ENCODE measurements around the gene COPZ1.

Gene COPZ1

DNA sequence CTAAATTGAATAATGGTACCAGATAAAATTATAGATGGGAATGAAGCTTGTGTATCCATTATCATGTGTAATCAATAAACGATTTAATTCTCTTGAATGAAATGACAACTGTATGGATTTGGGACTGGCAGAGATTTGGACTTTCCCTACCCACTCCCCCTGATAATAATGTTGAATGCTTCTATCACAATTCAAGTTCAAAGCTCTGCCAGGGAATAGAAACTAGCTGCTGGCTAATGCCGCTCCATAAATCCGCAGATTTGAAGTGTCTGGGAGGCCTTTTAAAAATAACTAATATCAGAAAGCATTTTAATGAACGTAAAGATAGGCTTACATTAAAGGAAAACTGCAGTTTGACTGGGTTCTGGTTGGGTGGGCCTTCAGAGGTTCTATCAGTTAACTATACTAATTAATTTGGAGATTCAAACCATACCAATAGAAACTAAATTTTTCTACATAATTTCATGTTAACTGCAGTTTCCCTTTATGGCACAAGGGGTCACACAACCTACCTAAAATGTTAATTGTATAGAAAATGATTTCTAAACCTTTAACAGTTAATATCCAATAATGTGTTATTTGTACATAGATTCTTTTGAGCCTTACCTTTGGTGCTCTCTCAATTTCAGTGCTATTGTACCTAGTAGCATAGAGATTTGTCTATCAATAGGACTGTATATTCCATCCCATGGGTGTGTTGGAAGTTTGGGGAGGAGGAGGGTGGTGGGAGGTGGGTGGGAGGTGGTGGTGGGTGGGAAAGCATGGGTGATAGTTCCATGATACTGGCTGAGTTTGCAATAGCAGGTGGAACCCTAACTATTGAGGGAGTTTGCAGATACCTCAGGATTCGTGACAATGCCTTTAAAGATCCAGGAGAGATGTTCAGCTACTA is 39.5 kb upstream of the COPZ1 start:
- H3K4me3 ChIP-seq (ENCODE audit: low read length), result no peak overlapping the region
- no peaks in the 10 kb centered on the region for H3K9me3 ChIP-seq (ENCODE audit: control insufficient read depth, low read length)
- H3K9ac ChIP-seq (ENCODE audit: low read length), result peak overlapping the region; percentile 17
- H3K4me1 ChIP-seq (ENCODE audit: control insufficient read depth, insufficient read depth, low read length), result peaks cover 51% of the 10 kb centered on the region
- H3K36me3 ChIP-seq (ENCODE audit: control insufficient read depth, insufficient read depth, low read length), result peaks cover 21% of the 10 kb centered on the region
- no peaks in the 10 kb centered on the region for H3K27me3 ChIP-seq (ENCODE audit: control insufficient read depth, insufficient read depth, low read length)

DNA sequence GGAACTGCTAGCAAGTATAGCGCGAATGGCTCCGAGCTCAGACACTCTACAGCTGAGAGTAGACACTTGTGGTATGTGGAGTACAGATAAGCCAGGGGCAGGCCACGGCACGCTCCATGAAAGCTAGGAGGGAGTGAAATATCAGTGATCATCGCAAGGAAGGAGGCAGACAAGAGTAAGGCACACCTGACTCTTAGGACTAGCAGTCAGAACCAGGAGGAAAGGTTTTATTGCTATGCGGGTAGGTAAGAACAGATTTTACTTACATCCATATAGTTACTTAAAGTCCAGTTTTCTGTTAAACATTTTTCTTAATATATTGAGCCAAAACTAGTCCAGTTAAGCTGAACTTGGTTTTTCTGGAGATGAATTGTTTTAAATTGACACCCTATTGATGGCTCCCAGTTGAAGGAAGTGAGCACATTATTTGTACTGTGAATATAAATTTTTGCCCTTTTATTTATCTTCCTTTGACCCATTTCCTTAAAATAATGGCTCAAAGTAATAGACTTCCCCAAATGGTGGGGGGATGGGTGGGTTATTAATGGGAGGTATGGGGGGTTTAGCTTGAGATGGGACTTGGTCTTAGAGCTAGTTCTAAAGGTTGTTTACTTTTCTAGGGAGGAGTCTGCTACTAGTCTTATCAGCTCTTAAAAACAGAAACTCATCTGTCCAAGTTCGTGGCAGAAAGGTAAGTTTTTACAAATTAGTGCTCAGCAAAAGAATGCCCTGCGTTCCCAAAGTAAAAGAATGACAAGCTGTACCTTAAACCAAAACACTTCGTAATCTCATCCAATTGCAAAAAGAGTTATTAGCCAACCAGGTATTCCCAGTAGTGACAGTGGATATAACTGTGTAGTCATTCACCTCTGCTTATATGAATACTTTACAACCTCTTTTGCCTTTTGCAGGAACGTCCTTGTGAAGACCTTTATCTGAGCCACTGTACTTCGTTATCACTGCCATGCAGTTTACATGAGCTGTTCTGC is 38.6 kb upstream of the COPZ1 start:
- peaks cover 51% of the 10 kb centered on the region for H3K4me1 ChIP-seq (ENCODE audit: control insufficient read depth, insufficient read depth, low read length)
- H3K36me3 ChIP-seq (ENCODE audit: control insufficient read depth, insufficient read depth, low read length), result peaks cover 21% of the 10 kb centered on the region
- H3K27me3 ChIP-seq (ENCODE audit: control insufficient read depth, insufficient read depth, low read length), result no peaks in the 10 kb centered on the region
- no peaks in the 10 kb centered on the region for H3K9me3 ChIP-seq (ENCODE audit: control insufficient read depth, low read length)
- H3K4me3 ChIP-seq (ENCODE audit: low read length), result no peak overlapping the region
- H3K9ac ChIP-seq (ENCODE audit: low read length), result peak overlapping the region; percentile 17

DNA sequence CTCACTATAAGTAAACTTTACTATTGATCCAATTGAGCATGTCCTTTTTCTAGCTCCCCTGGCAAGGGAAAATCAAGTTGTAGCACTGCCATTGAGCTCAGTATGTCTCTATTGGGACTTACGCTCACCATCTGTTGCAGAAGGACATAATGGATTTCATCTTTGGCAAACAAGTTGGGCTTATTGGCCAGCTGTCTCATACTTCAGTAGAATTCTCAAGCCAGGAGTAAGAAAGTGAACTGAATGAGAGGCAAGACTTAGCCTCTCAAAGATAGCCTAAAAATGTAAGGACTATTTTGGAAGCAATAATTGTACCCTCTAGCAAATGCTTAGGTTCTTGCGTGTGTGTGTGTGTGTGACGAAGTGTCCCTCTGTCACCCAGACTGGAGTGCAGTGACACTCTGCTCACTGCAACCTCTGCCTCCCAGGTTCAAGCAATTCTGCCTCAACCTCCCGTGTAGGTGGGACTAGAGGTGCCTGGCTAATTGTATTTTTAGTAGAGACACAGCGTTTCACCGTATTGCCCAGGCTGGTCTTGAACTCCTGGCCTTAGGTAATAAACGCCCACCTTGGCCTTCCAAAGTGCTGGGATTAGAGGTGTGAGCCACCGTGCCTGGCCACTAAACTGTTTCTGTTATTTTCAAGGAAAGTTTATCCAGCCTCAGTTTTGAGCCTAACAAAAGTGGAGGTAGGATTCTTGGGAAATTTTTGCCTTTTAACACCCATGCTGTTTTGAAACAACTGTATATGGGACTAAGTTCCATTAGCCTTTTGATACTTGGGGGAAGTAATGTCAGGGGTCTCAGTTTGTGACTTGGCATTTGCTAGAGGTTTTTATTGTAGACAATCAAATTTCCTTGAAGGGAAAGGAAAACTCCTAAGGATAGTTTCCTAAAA is 37.4 kb upstream of the COPZ1 start:
- H3K9ac ChIP-seq (ENCODE audit: low read length), result no peak overlapping the region
- no peaks in the 10 kb centered on the region for H3K9me3 ChIP-seq (ENCODE audit: control insufficient read depth, low read length)
- no peaks in the 10 kb centered on the region for H3K27me3 ChIP-seq (ENCODE audit: control insufficient read depth, insufficient read depth, low read length)
- H3K4me1 ChIP-seq (ENCODE audit: control insufficient read depth, insufficient read depth, low read length), result peaks cover 51% of the 10 kb centered on the region
- H3K36me3 ChIP-seq (ENCODE audit: control insufficient read depth, insufficient read depth, low read length), result peaks cover 21% of the 10 kb centered on the region
- H3K4me3 ChIP-seq (ENCODE audit: low read length), result no peak overlapping the region

DNA sequence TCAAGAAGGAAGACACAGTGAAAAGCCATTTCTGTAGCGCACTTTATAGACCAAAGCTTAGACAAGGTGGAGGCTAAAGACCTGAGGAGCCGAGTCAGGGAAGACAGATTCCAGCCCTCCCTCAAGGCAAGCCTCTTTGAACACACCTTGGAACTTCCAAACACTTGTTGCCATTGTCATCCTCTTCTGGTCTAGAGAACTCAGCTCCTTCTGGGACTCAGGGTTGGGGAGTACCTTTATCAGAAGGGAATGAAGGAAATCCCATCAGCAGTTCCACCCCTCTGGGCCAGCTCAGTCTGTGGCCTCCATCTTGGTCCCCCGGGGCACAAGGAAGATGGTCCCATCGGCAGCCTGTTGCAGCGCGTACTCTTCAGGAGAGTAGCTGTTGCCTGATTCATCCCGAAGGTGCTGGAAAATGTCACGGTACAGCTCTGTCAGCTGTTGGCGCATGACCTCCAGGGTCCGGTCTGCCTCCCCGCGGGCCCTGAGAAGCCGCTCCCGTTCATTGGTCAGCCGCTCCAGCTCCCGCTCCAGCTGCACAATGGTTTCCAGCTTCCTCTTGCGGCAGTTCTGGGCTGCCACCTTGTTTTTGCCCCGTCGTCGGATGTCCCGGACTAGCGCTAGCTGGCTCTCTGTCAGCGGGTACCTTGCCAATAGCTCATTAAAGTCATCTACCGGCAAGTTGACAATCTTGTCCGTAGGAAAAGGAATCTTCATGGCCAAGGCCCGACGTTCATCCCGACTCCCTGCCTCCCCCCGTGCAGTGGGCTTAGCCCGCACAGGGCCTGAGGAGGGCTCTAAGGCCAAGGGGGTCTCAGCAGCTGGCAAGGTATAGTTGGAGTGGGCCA is 32.6 kb upstream of the COPZ1 start:
- Histone ChIP-seq H3K9ac (ENCODE audit: low read length) (no peak overlapping the region), H3K4me3 (ENCODE audit: low read length) (no peak overlapping the region), H3K27me3 (ENCODE audit: control insufficient read depth, insufficient read depth, low read length) (no peaks in the 10 kb centered on the region), H3K36me3 (ENCODE audit: control insufficient read depth, insufficient read depth, low read length) (peaks cover 6% of the 10 kb centered on the region), H3K9me3 (ENCODE audit: control insufficient read depth, low read length) (no peaks in the 10 kb centered on the region), H3K4me1 (ENCODE audit: control insufficient read depth, insufficient read depth, low read length) (peaks cover 19% of the 10 kb centered on the region)

DNA sequence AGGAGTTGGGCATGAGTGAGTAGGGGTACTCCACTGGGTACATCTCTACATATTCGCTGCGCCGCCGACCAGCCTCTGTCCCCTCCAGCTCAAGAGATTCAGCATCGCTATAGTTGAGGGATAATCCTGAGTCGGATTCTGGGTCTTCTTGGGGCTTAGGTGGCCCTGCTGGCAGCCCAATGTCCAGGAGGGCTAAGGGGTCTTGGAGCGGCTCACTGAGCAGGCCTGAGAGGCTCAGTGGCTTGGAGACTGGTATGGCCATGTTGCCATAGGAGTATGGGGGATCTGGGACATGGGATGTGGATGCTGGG is 32.0 kb upstream of the COPZ1 start:
- no peak overlapping the region for H3K9ac ChIP-seq (ENCODE audit: low read length)
- H3K9me3 ChIP-seq (ENCODE audit: control insufficient read depth, low read length), result no peaks in the 10 kb centered on the region
- no peaks in the 10 kb centered on the region for H3K27me3 ChIP-seq (ENCODE audit: control insufficient read depth, insufficient read depth, low read length)
- no peak overlapping the region for H3K4me3 ChIP-seq (ENCODE audit: low read length)
- peaks cover 13% of the 10 kb centered on the region for H3K4me1 ChIP-seq (ENCODE audit: control insufficient read depth, insufficient read depth, low read length)
- H3K36me3 ChIP-seq (ENCODE audit: control insufficient read depth, insufficient read depth, low read length), result no peaks in the 10 kb centered on the region

GRCh38 chr12:54294152-54294952 is 30.6 kb upstream of the COPZ1 start:
- Histone ChIP-seq H3K9ac (ENCODE audit: low read length) (no peak overlapping the region), H3K27me3 (ENCODE audit: control insufficient read depth, insufficient read depth, low read length) (no peaks in the 10 kb centered on the region), H3K4me3 (ENCODE audit: low read length) (no peak overlapping the region), H3K9me3 (ENCODE audit: control insufficient read depth, low read length) (no peaks in the 10 kb centered on the region), H3K36me3 (ENCODE audit: control insufficient read depth, insufficient read depth, low read length) (no peaks in the 10 kb centered on the region), H3K4me1 (ENCODE audit: control insufficient read depth, insufficient read depth, low read length) (no peaks in the 10 kb centered on the region)

GRCh38 chr12:54294953-54295566 is 29.9 kb upstream of the COPZ1 start:
- Histone ChIP-seq H3K9me3 (ENCODE audit: control insufficient read depth, low read length) (no peaks in the 10 kb centered on the region), H3K4me1 (ENCODE audit: control insufficient read depth, insufficient read depth, low read length) (no peaks in the 10 kb centered on the region), H3K36me3 (ENCODE audit: control insufficient read depth, insufficient read depth, low read length) (no peaks in the 10 kb centered on the region), H3K4me3 (ENCODE audit: low read length) (no peak overlapping the region), H3K9ac (ENCODE audit: low read length) (no peak overlapping the region), H3K27me3 (ENCODE audit: control insufficient read depth, insufficient read depth, low read length) (peaks cover 7% of the 10 kb centered on the region)

GRCh38 chr12:54296393-54297099 is 28.4 kb upstream of the COPZ1 start:
- Histone ChIP-seq H3K36me3 (ENCODE audit: control insufficient read depth, insufficient read depth, low read length) (no peaks in the 10 kb centered on the region), H3K9me3 (ENCODE audit: control insufficient read depth, low read length) (no peaks in the 10 kb centered on the region), H3K4me3 (ENCODE audit: low read length) (no peak overlapping the region), H3K27me3 (ENCODE audit: control insufficient read depth, insufficient read depth, low read length) (peaks cover 15% of the 10 kb centered on the region), H3K9ac (ENCODE audit: low read length) (no peak overlapping the region), H3K4me1 (ENCODE audit: control insufficient read depth, insufficient read depth, low read length) (peaks cover 13% of the 10 kb centered on the region)

DNA sequence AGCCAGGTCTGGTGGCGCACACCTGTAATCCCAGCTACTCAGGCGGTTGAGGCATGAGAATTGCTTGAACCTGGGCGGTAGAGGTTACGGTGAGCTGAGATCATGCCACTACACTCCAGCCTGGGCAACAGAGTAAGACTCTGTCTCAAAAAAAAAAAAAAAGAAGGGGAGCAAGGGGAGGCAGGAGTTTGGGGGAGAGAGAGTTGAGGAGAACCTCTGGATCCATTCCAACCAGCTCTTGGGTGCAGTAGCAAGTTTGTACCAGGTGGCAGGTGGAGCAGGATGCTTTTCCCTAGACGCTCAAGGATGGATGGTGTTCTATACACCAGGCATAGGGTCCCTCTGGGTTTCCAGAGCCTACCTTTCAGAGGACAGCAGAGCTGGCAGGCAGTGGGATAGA is 26.0 kb upstream of the COPZ1 start:
- H3K4me3 ChIP-seq (ENCODE audit: low read length), result no peak overlapping the region
- H3K36me3 ChIP-seq (ENCODE audit: control insufficient read depth, insufficient read depth, low read length), result no peaks in the 10 kb centered on the region
- H3K9me3 ChIP-seq (ENCODE audit: control insufficient read depth, low read length), result no peaks in the 10 kb centered on the region
- H3K4me1 ChIP-seq (ENCODE audit: control insufficient read depth, insufficient read depth, low read length), result peaks cover 21% of the 10 kb centered on the region
- H3K9ac ChIP-seq (ENCODE audit: low read length), result no peak overlapping the region
- H3K27me3 ChIP-seq (ENCODE audit: control insufficient read depth, insufficient read depth, low read length), result peaks cover 15% of the 10 kb centered on the region
